GM13977 (cell line): ENCODE measurements around the gene ACBD6.
"Not testable (repeated sequence)": the region's sequence is repeated elsewhere in the genome, so short reads cannot be mapped to it uniquely, and the experiment has no call there.

ENCODE experiments used
- DNase-seq: peaks from one replicate; pipeline ENCODE4 v3.0.0; 2012; ENCODE audit warnings: low spot score
- in situ Hi-C: fragments of 300-500 bp; cut with MboI; formaldehyde crosslinking; loops from one replicate; pipeline ENCODE4 v1.12.0; 2022; ENCODE audit warnings: low sequenced_read_pairs, low pct_unique_long_range_greater_than_20kb, mixed read lengths, inconsistent platforms; ENCODE audit not compliant: unreplicated experiment
- TF ChIP-seq, protein P1 (sequence below): IDR thresholded peaks from 2 replicates; pipeline ENCODE4 v1.5.1; 2012; ENCODE audit warnings: mild to moderate bottlenecking, control low read depth; ENCODE audit not compliant: insufficient read depth; ENCODE audit errors: extremely low read depth, missing control alignments

Gene ACBD6, protein sequence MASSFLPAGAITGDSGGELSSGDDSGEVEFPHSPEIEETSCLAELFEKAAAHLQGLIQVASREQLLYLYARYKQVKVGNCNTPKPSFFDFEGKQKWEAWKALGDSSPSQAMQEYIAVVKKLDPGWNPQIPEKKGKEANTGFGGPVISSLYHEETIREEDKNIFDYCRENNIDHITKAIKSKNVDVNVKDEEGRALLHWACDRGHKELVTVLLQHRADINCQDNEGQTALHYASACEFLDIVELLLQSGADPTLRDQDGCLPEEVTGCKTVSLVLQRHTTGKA

DNA sequence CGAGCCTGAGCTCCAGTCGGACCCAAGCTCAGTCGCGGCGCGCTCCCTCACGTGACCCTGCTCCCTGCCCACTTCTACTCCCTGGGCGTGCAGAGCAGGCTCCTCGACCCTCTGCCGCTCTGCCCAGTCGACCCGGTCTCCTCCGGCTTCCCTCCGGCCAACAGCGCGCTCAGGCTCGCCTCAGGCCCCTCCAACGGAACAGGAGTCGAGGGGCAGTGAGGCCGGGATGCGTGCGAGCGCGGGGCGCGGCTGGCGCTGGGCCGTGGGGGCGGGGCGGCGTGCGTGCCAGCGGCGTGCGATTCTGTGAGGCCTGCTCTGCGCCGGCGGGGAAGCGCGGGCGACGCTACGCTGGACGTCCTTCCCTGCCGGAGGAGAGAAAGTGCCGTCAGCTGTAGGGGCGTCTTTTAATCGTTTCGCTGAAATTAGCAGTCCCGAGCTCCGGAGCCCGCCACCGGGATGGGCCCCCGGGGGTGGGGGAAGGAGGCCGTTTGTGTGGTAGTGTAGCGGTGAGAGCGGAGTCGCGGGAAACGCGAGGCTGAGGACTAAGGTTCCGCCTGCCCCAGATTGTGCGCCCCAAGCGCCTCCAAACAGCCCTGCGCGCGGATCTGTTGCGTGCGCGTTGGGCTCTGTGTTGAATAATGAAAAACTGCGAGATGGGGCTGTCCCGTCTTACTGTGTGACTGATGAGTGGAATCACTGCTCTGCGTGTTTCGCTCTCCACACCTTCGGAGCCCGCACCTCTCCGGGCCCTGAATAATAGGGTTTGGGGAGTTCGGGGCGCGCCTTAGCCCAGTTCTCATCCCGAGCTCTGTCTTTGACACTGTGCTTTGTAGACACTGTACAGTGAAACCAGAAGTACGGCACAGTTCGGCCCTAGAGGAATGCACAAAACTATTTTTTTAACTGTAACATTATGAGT, at the start of gene ACBD6:
ACBD6 (minus strand) TSS at position 217 of the 919 bp plus-strand sequence. CDS start 311 bp downstream, outside the sequence.
- TF ChIP-seq, protein P1, sequence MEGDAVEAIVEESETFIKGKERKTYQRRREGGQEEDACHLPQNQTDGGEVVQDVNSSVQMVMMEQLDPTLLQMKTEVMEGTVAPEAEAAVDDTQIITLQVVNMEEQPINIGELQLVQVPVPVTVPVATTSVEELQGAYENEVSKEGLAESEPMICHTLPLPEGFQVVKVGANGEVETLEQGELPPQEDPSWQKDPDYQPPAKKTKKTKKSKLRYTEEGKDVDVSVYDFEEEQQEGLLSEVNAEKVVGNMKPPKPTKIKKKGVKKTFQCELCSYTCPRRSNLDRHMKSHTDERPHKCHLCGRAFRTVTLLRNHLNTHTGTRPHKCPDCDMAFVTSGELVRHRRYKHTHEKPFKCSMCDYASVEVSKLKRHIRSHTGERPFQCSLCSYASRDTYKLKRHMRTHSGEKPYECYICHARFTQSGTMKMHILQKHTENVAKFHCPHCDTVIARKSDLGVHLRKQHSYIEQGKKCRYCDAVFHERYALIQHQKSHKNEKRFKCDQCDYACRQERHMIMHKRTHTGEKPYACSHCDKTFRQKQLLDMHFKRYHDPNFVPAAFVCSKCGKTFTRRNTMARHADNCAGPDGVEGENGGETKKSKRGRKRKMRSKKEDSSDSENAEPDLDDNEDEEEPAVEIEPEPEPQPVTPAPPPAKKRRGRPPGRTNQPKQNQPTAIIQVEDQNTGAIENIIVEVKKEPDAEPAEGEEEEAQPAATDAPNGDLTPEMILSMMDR: peak; percentile 21
- DNase-seq: peak; percentile 93
- in situ Hi-C loops: loop anchor here (25.0 kb wide), 1 partner anchor 510 kb away; the partner anchor contains the start of gene STX6

- TF ChIP-seq, protein P1: no peak
- in situ Hi-C loops: no loop called here
- no peak for DNase-seq
These were observed 49.6 kb upstream of the ACBD6 start for GRCh38 chr1:180551997-180552396.

GRCh38 chr1:180550241-180550640, 47.9 kb upstream of the ACBD6 start:
- in situ Hi-C loops: no loop called here
- DNase-seq: no peak
- TF ChIP-seq, protein P1: no peak

GRCh38 chr1:180549770-180550169, 47.4 kb upstream of the ACBD6 start:
- in situ Hi-C loops, DNase-seq: not testable (repeated sequence)

- in situ Hi-C loops: no loop called here
- TF ChIP-seq, protein P1: no peak
- no peak for DNase-seq
These were observed 46.4 kb upstream of the ACBD6 start for GRCh38 chr1:180548686-180549317.

DNA sequence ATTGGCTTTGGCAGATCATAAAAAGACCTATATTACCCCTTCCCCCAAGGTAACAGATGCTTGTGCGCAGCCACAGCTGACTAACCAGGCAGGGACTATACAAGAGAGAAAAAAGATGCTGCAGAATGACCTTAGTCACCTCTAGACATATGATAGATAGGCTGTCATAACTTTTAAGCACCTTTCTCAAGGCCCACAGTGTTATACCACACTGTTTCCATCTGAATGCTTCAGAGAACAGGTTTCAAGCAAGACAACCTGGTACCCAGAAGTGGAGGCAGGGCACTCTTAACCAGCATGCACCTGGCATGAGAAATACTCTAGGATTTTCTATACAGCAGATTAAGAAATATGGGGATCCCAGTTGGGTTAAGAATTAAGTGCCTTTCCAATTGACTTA, 43.6 kb upstream of the ACBD6 start:
- DNase-seq: no peak
- in situ Hi-C loops: no loop called here
- TF ChIP-seq, protein P1: no peak
